Prostate gland (tissue), 2 donors: ENCODE measurements around the gene CRIM1. TPM values are rescaled to one million over a fixed set of nuclear protein-coding genes. Genes with fewer than 3 reads are reported as not detected.

Source experiments
- DNase-seq: peaks from one replicate; pipeline ENCODE4 v3.0.0-alpha.2; 2019; ENCODE audit warnings: low spot score
- H3K27ac ChIP-seq, 2 donors: fragments of 200-600 bp; sonication (generic); 2 replicates each; pipeline ENCODE4 v1.5.1; 2017 to 2019
- H3K27me3 ChIP-seq: fragments of 200-600 bp; sonication (generic); replicated peaks from 2 replicates; pipeline ENCODE4 v1.5.1; 2019; ENCODE audit not compliant: insufficient read depth
- H3K36me3 ChIP-seq, 2 donors: fragments of 200-600 bp; sonication (generic); 1 replicate in 1 of 2; 2 replicates in 1 of 2; pipeline versions ENCODE4 v1.5.1 to v1.8.1; 2017 to 2019
- H3K4me1 ChIP-seq: fragments of 200-600 bp; sonication (generic); replicated peaks from 2 replicates; pipeline ENCODE4 v1.5.1; 2019
- H3K4me3 ChIP-seq, 2 donors: fragments of 200-600 bp; sonication (generic); 2 replicates each; pipeline ENCODE4 v1.5.1; 2017 to 2019
- H3K9me3 ChIP-seq: fragments of 200-600 bp; sonication (generic); 2 replicates; pipeline ENCODE4 v1.5.1; 2017
- POLR2A ChIP-seq: fragments of 450-650 bp; IDR thresholded peaks from one replicate; pipeline ENCODE4 v1.6.1; 2016; ENCODE audit warnings: antibody characterized with exemption, mild to moderate bottlenecking
- POLR2AphosphoS5 ChIP-seq: sonication (generic); formaldehyde crosslinking; IDR thresholded peaks from one replicate; pipeline ENCODE4 v1.6.1; 2017; ENCODE audit warnings: antibody characterized with exemption
- WGBS: methylation state at CpG from one replicate; pipeline ENCODE4 v1.1.5; 2018; 5-methylcytosine and 5-hydroxymethylcytosine counted together
- intact Hi-C: fragments of 100-400 bp; cut with DNase I; formaldehyde crosslinking; loops from one replicate; pipeline ENCODE4 v1.14.2; 2022
- total RNA-seq, 2 donors: library from RNA; depleted of rRNA; stranded (reverse); fragments of >200 nt; gene quantifications; one replicate each; pipeline ENCODE4 v1.1.0, GENCODE V29; 2016
- TF ChIP-seq, protein P1 (sequence below), 4 experiments: fragments of 200-600 bp in 2 of 4; fragments of 450-650 bp in 2 of 4; sonication (generic) in 2 of 4; IDR thresholded peaks; 1 replicate in 3 of 4; 2 replicates in 1 of 4; pipeline ENCODE4 v1.5.1; 2016 to 2019; ENCODE audit warnings: antibody characterized with exemption in 4 of 4, mild to moderate bottlenecking in 2 of 4, moderate library complexity in 2 of 4

CRIM1 gene
- total RNA-seq, 2 donors from 2014 or later = 55.2 to 101 TPM

DNA sequence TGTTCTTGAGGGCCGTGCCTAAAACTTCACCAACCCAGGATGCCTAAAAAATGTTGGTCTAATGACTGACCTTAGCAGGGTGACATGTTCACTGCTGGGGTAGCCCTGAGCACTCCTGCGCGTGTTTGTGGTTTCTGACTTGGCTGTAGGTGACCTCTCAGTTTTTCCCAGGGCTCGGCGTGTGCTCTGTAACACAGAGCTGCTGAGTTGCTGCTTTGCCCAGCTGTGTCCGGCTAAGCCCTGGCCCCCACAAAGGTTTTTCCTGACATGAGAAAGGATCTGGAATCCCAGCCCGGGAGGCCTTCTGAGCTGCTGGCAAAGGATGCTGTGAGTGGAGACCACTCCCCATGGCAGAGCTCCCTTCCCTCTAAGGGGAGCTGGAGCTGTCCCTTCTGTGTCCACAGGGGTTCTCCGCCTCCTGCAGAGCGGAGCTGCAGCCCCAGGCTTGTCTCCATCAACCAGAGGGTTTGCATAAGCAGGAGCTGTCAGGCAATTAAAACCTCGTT, 52.7 kb downstream of the CRIM1 start:
- intact Hi-C loops = loop anchor here (5.0 kb wide), 1 partner anchor 46 kb away; no protein-coding TSS in a partner anchor
- 54% methylated on average over 10 of the region's 10 CpGs for WGBS
- Histone ChIP-seq H3K9me3 (no peaks in the 10 kb centered on the region), H3K4me1 (no peaks in the 10 kb centered on the region), H3K4me3 (no peak overlapping the region), H3K27ac (no peak overlapping the region), H3K36me3 (no peaks in the 10 kb centered on the region), H3K27me3 (no peaks in the 10 kb centered on the region)
- no peak for TF ChIP-seq POLR2A
- TF ChIP-seq POLR2AphosphoS5 = no peak
- TF ChIP-seq, protein P1, sequence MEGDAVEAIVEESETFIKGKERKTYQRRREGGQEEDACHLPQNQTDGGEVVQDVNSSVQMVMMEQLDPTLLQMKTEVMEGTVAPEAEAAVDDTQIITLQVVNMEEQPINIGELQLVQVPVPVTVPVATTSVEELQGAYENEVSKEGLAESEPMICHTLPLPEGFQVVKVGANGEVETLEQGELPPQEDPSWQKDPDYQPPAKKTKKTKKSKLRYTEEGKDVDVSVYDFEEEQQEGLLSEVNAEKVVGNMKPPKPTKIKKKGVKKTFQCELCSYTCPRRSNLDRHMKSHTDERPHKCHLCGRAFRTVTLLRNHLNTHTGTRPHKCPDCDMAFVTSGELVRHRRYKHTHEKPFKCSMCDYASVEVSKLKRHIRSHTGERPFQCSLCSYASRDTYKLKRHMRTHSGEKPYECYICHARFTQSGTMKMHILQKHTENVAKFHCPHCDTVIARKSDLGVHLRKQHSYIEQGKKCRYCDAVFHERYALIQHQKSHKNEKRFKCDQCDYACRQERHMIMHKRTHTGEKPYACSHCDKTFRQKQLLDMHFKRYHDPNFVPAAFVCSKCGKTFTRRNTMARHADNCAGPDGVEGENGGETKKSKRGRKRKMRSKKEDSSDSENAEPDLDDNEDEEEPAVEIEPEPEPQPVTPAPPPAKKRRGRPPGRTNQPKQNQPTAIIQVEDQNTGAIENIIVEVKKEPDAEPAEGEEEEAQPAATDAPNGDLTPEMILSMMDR (IDR thresholded peaks at IDR 0.05) = no peak
- no peak for DNase-seq

- 67% methylated on average over 2 of the region's 2 CpGs for WGBS
- H3K4me1 ChIP-seq = no peaks in the 10 kb centered on the region
- no peak overlapping the region for H3K27ac ChIP-seq
These were observed 53.8 kb downstream of the CRIM1 start for GRCh38 chr2:36409335-36409734.

DNA sequence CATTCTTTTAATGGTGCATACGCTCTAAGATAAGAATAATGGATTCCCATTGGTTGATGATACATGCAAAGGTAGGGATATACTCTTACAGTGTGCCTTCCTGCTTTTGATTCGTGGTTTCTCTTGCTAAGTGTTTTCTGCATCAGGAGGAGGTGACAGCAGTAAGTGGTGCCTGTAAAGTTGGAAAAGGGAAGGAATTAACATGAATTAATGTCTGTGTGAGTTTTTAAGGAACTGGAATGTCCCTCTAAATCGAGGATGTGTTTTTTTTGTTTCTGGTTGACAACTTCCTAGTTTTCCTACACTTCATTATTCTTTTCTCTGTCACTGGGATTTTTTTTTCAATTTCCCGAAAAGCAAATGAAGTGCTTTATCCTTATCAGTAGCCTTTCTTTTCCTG, 54.4 kb downstream of the CRIM1 start:
- no peaks in the 10 kb centered on the region for H3K4me1 ChIP-seq
- intact Hi-C loops = loop anchor here (5.0 kb wide), 1 partner anchor 48 kb away; no protein-coding TSS in a partner anchor
- no peaks in the 10 kb centered on the region for H3K27me3 ChIP-seq
- H3K9me3 ChIP-seq = no peaks in the 10 kb centered on the region
- WGBS = 50% methylated on average over 4 of the region's 4 CpGs
- no peak for TF ChIP-seq POLR2AphosphoS5
- TF ChIP-seq POLR2A = no peak
- TF ChIP-seq, protein P1 (IDR thresholded peaks at IDR 0.05) = no peak
- no peak overlapping the region for H3K27ac ChIP-seq
- no peaks in the 10 kb centered on the region for H3K36me3 ChIP-seq
- no peak overlapping the region for H3K4me3 ChIP-seq
- no peak for DNase-seq

More at GRCh38 chr2:36409335-36409734, 53.8 kb downstream of the CRIM1 start:
- H3K9me3 ChIP-seq = no peaks in the 10 kb centered on the region
- intact Hi-C loops = loop anchor here (5.0 kb wide), 1 partner anchor 47 kb away; no protein-coding TSS in a partner anchor
- no peak for DNase-seq
- TF ChIP-seq, protein P1 (IDR thresholded peaks at IDR 0.05) = no peak
- TF ChIP-seq POLR2AphosphoS5 (no peak), POLR2A (no peak)
- no peak overlapping the region for H3K4me3 ChIP-seq
- no peaks in the 10 kb centered on the region for H3K36me3 ChIP-seq
- H3K27me3 ChIP-seq = no peaks in the 10 kb centered on the region

DNA sequence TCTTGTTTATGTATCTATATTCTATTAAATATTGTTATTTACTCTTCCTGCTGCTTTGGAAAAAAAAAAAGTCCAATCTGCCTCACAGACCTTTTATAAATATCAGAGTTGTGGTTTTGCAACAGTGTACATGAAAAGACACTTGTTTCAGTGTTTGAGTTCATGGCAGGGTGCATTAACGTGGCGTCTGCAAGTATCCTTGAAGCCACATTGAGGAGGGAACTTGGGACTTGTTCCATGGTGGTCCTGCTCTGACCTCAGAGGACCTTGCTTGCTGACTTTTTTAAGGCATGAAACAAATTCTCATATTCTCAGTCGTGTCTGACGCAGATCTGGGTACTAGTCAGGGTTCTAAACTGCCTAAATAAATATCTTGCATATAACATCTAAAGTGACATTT, 55.1 kb downstream of the CRIM1 start:
- H3K27ac ChIP-seq = no peak overlapping the region
- H3K36me3 ChIP-seq = no peaks in the 10 kb centered on the region
- H3K9me3 ChIP-seq = no peaks in the 10 kb centered on the region
- no peaks in the 10 kb centered on the region for H3K27me3 ChIP-seq
- 70% methylated on average over 4 of the region's 4 CpGs for WGBS
- H3K4me3 ChIP-seq = no peak overlapping the region
- no peak for DNase-seq
- no peaks in the 10 kb centered on the region for H3K4me1 ChIP-seq
- intact Hi-C loops = no loop called here
- TF ChIP-seq, protein P1 (IDR thresholded peaks at IDR 0.05) = no peak
- TF ChIP-seq POLR2A (no peak), POLR2AphosphoS5 (no peak)

- no peaks in the 10 kb centered on the region for H3K36me3 ChIP-seq
- intact Hi-C loops = no loop called here
- WGBS = 83% methylated on average over 11 of the region's 11 CpGs
- H3K4me1 ChIP-seq = peaks cover 3% of the 10 kb centered on the region
- H3K27me3 ChIP-seq = no peaks in the 10 kb centered on the region
- DNase-seq = no peak
- TF ChIP-seq POLR2AphosphoS5 = no peak
- TF ChIP-seq POLR2A = no peak
- TF ChIP-seq, protein P1 (IDR thresholded peaks at IDR 0.05) = no peak
- no peak overlapping the region for H3K4me3 ChIP-seq
- no peak overlapping the region for H3K27ac ChIP-seq
- no peaks in the 10 kb centered on the region for H3K9me3 ChIP-seq
These were observed 56.4 kb downstream of the CRIM1 start for GRCh38 chr2:36411962-36412444.
